HT1080 (cell line): ENCODE measurements around the gene GIPC2. TPM values are rescaled to one million over a fixed set of nuclear protein-coding genes. Genes with fewer than 3 reads are reported as not detected.
"Not testable (repeated sequence)": the region's sequence is repeated elsewhere in the genome, so short reads cannot be mapped to it uniquely, and the experiment has no call there.

Experiments
- DNase-seq: peaks from one replicate; pipeline ENCODE4 v3.0.0-alpha.2; 2015; ENCODE audit warnings: low read depth
- total RNA-seq: library from RNA; depleted of rRNA; stranded (reverse); fragments of >200 nt; shearing (Covaris generic); gene quantifications from 2 replicates; pipeline ENCODE4 v1.2.3, GENCODE V29; 2014

The GIPC2 gene
- total RNA-seq, 1 experiment from 2014 or later: not detected

GRCh38 chr1:78036450-78036849 is 9.3 kb upstream of the GIPC2 start:
- no peak for DNase-seq

- DNase-seq: no peak
These were observed 7.7 kb upstream of the GIPC2 start for GRCh38 chr1:78038071-78038470.

- DNase-seq: no peak
These were observed 7.3 kb upstream of the GIPC2 start for GRCh38 chr1:78038491-78038939.

GRCh38 chr1:78040484-78041089 is 5.2 kb upstream of the GIPC2 start:
- no peak for DNase-seq

DNA sequence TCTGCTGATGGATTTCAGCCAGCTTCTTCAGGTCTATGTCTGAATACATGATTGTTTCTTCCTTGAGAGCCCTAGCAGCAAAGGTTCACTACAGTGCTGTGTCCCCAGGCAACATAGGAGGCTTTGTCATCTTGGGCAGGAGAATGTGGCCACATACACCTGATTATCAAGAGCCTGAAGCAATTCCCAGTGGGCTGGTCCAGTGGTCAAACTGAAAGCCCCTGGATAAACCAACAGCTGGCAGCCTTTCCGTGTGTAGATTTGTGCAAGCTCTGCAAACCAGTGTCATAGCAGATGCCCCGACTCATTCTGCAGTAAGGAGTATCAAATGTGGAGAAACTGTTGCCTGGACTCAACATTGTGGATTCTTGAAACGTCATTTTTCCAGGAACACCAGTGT is 2.3 kb upstream of the GIPC2 start:
- no peak for DNase-seq

DNA sequence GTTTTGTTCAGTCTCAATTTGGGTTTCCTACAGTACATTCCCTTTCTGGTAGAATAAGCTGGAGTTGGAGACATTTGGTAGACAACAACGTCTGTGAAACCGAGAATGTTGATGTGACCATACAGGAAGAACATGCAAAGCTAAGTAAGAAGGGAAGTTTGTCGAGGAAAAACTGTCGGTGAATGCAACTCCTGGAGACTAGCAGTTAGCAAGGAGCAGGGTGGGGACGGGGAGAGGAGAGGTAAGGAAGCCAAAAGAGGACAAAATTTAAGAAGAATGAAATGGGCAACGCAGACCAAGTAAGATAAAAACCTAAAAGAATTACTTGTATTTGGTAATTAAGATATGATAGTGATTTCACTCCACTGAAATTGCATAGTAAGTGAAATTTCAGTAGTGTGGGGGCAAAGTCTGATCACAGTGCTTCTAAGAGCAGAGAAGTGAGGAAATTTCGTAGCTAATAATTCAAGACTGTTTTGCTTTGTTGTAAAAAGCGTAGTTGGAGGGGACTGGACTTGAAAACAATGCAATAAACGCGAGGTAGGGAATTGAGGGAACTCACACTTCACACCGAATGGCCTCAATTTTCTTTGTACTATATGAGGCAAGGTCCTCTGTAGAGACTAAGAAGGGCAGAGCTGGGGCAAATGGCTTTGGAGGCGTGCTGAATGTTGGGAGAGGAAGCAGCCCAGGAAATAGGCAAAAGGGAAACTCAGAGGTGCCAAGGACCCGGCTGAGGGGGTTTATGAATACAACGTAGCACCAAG is 787 bp upstream of the GIPC2 start:
- DNase-seq: no peak

DNA sequence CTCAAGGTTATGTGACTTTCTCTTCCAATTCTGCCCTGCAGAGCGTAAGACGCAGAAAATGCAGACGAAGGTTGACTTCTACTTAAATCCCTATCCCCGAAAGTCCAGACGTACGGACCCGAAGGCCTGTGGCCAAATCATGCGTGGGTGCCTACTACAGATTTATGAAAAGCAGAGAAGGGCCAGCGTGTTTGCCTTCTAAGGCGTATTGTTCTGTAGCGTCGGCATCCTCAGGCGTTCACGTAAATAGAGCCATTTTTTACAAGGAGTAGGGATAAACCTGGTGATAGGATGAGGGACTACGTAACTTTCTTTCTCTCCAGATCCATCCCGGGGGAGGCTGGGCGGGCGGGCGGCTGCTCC is 222 bp upstream of the GIPC2 start:
- no peak for DNase-seq

DNA sequence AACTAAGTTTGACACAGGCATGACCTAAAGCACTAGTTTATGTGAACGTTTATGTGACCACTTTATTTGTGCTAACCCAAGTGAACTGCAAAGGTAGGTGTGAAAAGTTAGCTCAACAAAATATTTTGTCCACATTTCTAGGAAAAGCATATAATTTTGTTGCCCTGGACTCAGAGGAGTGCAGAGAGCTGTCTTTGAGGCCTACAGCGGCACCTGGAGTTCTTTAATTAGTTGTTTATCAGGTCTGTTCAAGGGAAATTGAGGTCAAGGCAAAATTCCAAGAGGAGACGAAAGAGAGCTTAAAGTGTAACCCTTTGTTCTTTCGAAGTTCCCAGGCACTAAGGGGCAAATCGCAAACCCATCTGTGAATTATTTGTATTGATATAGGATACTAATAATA is 1.3 kb downstream of the GIPC2 start:
- no peak for DNase-seq

DNA sequence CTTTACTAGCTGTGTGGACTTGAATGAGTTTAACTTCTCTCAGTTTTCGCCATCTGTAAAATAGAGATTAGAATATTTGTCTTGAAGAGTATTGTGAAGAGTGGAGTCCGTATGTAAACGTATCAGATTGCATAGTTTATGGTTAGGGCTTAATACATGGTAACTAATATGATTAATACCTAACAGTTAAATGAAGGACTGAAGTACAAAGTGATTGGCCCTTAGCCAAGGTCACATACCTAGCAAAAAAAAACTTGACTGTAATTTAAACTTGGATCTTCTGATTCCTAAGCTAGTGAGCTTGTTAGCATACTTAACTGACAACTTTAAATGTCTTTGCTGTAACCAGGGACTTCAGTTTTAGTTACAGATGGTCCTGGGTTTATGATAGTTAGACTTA is 1.9 kb downstream of the GIPC2 start:
- DNase-seq: no peak

DNA sequence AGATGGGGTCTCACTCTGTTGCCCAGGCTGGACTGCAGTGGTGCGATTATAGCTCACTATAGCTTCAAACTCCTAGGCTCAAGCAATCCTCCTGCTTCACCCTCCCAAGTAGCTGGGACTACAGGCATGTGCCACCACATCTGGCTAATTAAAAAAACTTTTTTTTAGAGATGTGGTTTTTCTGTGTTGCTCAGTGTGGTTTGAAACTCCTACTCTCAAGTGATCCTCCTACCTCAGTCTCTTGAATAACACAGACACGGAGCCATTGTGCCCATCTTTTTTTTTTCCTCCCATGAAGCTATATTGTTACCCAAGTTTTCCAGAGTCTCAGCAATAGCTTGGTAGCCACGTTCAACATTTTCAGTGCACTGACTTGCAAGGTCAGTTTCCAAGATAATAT is 2.7 kb downstream of the GIPC2 start:
- no peak for DNase-seq

- no peak for DNase-seq
These were observed 3.6 kb downstream of the GIPC2 start for GRCh38 chr1:78049396-78049795.

- no peak for DNase-seq
These were observed 5.2 kb downstream of the GIPC2 start for GRCh38 chr1:78051005-78051404.

DNA sequence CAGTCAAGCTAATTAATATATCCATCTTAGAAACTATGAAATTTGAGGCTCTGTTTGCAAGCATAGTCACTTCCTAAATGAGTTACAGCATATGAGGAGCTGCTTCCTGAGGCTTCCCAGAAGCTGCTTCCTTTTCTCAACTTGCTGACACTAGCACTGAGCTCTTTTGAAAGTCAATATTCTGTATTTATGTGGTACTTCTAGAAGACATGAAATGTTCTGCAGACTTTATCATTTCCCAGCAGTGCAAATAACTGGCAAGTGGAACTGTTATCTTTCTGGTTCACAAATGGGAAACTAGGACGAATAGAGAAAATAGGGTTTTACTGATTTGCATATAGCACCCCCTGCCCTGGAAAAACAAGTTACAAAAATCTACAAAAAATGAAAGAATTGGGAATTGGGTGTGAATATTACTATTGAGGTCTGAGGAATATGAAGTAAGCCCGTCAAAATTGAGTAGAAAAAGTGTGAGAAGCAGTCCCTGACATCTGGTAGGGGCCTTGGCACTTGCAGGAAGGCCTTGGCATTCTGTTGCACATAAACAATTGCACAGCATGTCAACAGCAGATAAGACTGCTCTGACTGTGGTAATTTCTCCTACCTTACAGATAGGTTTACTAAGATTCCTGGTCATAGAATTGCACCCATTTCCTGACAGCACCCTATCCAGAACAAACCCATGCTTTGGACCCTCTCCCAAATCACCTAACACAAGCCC is 7.1 kb downstream of the GIPC2 start:
- DNase-seq: no peak

DNA sequence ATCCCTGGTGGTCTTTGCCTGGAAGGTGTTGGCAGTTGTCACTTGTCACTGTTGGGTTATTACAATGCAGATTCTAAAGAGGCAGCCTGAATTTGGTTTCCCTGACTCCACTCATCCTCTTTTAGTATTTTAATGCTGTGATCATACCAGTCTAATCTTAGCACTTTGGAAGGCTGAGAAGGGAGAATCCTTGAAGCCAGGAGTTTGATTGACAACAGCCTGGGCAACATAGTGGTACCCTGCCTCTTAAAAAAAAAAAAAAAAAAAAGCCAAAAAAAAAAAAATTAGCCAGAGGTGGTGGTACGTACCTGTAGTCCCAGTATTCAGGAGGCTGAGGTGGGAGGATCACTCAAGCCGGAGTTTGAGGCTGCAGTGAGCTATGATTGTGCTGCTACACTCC is 7.7 kb downstream of the GIPC2 start:
- no peak for DNase-seq

DNA sequence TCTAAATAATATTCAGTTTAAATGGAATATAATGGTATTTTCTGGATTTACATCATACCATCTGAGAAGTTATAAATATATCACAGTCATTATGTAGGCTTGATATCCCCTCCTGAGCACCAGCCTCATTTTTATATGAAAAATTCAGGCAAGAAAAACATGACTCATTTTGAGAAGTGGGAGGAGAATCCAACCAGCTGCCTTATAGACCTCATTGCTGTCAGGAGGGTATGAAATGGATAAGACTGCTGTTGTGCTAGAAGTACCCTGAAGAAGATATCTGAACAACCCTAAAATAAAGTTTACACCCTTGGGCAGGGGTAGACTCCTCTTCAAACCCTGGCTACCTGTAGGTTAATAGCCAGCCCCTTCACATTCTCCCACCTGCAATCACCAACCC is 8.8 kb downstream of the GIPC2 start:
- no peak for DNase-seq

DNA sequence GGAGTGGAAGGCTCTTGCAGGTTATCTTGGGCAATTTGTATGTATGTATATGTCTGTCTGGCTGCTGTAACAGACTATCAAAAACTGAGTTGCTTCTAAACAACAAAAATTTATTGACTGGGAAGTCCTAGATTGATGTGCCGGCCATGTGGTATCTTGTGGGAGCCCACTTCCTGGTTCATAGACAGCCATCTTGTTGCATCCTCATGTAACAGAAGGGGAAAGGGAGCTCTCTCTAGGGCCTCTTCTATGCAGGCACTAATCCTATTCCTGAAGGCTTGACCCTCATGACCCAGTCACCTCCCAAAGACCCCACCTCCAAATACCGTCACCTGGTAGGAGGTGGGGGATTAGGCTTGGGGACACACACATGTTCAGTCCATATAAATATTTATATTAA is 9.2 kb downstream of the GIPC2 start:
- DNase-seq: no peak

- no peak for DNase-seq
These were observed 9.9 kb downstream of the GIPC2 start for GRCh38 chr1:78055565-78056132.

DNA sequence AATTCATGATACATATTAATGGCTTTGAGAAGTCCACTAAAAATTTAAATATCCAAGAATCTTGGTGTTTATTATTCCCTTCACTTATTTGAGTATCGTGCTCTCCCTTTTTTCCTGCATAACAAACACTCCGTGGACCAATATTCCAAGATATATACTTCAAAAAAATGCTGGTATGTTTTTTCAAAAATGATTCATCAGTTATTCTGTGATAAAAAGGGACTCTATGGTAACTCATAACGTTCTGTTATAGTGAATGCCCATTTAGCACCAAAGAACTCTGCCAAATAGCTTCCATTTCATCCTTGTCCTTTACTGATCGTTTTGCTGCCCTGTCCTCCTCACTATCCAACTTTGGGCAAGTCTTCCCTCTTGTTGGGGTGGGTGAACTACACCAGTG is 12.9 kb downstream of the GIPC2 start:
- DNase-seq: no peak

GRCh38 chr1:78060857-78061563 is 15.2 kb downstream of the GIPC2 start:
- DNase-seq: no peak

DNA sequence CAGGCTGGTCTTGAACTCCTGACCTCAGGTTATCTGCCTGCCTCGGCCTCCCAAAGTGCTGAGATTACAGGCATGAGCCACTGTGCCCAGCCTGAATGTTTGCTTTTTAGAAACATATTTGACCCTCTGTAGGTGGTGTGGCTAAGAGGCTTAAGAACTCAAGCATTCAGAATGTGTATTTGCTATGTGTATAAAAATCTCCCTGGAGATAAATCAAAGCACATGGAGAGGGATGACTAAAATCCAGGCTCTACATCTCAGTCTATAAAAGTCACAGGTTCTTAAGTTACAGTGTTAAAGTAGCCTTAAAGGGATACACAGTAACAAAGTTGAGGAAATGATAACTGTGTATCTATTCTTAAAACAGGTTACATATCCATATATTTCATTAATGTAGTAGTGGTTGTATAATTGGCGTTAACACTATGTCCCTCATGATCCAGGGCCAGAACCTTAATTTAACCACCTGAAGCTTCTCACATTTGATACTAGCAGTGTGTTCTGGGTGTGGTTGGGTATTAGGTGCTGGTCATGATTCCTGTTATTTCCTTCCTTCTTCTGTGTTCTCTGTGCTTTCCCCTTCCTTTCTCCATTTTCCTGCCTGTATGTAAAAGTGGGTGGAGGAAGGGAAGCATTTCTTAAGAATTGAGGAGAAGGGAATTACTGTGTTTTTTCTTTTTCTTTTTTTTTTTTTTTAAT is 16.2 kb downstream of the GIPC2 start:
- DNase-seq: peak; percentile 36

DNA sequence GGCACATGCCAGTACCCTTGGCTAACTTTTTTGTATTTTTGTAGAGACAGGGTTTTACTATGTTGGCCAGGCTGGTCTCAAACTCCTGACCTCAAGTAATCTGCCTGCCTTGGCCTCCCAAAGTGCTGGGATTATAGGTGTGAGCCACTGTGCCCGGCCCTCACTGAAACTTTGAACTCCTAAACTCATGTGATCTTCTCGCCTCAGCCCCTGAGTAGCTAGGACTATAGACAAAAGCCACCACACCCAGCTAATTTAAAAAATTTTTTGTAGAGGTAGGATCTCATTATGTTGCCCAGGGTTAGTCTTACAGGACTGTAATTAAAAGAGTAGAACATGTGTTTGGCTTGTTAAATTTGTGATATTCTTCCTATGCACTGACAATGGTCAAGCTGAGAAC is 19.1 kb downstream of the GIPC2 start:
- DNase-seq: not testable (repeated sequence)
